ENCODE results near the gene SGIP1.

SGIP1 gene, protein sequence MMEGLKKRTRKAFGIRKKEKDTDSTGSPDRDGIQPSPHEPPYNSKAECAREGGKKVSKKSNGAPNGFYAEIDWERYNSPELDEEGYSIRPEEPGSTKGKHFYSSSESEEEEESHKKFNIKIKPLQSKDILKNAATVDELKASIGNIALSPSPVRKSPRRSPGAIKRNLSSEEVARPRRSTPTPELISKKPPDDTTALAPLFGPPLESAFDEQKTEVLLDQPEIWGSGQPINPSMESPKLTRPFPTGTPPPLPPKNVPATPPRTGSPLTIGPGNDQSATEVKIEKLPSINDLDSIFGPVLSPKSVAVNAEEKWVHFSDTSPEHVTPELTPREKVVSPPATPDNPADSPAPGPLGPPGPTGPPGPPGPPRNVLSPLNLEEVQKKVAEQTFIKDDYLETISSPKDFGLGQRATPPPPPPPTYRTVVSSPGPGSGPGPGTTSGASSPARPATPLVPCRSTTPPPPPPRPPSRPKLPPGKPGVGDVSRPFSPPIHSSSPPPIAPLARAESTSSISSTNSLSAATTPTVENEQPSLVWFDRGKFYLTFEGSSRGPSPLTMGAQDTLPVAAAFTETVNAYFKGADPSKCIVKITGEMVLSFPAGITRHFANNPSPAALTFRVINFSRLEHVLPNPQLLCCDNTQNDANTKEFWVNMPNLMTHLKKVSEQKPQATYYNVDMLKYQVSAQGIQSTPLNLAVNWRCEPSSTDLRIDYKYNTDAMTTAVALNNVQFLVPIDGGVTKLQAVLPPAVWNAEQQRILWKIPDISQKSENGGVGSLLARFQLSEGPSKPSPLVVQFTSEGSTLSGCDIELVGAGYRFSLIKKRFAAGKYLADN

DNA sequence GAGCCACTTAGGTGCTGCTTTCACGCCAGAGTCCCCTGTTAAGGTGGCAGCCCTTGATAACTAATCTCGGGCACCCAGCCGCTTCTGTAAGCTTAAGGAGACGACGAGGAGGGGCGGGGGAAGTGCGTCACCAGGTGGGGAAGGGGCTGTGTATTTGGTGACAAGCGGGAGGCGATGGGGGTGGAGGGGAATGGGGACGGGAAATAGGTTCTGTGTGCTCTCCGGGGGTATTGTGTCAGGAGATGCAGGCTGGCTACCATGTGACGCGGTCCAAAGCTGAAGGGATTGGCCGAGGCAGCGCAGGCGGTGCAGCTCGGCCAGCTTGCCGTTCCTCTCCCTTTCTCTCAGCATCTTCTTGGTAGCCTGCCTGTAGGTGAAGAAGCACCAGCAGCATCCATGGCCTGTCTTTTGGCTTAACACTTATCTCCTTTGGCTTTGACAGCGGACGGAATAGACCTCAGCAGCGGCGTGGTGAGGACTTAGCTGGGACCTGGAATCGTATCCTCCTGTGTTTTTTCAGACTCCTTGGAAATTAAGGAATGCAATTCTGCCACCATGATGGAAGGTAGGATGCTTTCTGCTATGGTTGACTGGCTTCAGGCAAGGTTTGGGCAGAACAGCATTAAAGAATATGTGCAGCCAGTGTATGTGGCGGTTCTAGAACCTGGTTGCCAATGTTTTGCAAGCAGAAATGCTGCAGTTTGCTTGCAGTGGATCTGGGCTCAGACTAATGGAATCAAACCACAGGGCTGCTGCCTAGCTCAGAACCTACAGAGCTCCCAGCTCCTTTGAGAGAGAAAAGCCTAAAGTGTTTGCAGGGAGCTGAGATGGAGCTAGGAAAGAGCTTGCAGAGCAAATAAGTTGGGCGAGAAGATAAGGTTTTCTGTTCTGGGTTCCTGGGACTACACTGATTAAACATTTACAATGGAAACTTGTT, at the start of gene SGIP1:
Gene SGIP1, plus strand, starts transcription at position 350 of the 937 bp plus-strand sequence. Its CDS starts 206 bp downstream, at position 556.
- no peak for DNase-seq

DNA sequence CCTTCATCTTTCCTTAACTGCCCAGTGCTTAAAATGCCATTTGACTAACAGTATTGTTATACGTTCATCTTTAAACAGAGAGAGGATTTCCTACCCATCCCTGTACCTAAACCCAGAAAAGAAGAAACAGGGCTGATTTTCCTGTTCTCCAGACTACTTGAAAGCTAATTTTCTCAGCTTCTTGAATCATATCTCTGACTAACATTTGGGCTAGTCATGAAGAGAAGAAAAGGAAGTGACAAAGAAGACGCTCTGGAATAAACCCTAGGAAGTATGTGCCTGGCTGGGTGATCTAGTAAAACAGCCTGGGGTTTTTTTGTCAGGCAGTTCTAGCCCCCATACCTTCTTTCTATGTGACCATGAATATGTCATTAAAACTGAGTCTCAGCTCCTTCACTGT, 44.8 kb upstream of the SGIP1 start:
- no peak for DNase-seq

DNA sequence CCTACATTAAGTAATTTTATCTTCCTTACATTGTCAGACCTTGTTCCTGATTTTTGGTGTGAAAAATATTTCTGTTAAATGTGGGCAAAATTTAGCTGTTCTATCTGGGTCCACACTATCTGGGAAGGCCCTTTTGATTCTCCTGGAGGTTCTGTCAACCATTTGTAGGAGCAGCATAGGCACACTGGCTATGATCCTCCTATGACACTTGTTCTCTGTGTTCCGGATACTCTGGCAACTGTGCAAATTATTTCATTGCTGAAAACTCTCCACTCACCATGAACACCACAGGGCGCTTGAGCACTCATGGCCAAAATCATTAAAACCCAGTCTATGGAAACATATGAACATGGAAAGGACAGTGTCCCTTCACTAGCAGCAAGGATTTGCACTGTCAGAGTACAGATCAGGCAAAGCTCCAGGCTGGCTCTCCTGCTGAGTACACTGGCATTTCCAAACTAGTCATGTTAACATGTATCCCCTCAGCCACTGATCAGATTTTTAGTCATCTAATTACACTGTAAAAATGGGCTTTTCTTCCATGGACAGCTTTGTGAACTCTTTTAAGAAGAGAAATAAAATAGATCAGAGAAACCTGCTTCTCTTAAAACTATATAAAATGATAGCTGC, 43.9 kb upstream of the SGIP1 start:
- DNase-seq: no peak

DNA sequence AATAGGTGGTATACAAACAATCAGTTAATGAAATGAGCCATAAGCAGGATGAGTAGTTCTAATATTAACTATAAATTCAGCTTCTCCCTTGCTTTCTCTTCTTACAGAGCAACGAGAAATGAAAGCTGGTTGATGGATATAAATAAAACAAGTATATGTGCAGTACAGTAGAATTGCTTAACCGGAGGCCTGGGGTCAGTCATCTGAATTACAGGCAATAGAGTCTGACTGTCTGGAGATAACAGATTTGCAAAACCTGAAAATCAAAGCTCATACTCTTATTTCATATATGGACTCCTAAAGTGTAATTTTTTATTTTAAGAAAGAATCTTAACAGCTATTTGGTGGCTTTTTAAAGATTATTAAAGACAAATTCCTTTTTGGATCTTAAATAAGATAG, 43.1 kb upstream of the SGIP1 start:
- no peak for DNase-seq

DNA sequence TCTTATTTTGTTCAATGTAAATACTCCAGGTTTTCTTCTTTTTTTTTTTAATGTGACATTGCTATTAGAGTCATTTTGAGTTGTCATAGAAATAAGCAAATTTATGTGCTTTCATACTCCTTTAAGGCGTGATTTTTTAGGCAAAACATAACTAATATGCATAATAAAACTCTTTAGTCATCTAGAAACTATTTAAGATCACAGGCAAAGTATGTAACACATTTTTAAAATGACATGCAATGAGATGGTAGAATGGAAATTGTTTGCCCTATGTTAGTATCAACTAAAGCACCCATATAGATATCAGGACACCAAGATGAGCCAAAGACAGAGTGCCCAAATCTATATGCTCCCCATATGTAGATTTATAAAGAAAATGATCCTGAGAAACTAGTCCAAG, 41.5 kb upstream of the SGIP1 start:
- DNase-seq: no peak

DNA sequence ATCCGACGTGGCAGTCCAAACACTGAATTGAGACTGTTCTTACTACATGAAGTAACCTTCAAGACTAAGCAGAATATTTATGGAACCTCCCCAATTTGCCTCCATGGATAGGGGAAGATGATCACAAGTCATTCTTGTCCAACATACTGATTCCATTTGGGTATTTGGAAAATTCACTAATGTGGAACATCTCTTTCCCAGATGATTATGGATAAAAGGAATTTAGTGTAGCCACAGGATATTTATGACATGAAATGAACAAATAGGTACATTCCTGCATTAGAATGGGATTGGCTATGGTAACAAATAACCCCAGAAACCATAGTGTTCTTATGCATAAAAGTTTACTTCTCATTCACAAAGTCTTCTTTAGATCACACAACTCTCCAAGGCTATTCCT, 40.2 kb upstream of the SGIP1 start:
- DNase-seq: no peak

DNA sequence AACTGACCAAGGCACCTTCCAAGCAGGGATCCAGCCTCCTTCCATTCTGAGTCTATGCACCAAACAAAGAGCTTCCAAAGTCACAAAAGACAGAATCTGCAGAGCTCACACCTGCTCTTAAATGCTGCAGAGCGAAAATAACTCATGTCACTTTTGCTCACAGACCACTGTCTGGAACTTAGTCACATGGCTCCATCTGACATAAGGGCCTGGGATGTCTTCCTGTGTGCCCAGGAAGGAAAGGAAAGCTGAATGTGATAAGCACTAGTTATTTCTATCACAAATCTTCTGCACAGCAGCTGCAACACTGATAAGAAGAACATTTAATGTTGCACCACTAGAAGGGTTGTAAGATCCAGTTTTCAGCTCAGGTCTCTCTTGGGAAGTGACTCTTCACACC, 39.5 kb upstream of the SGIP1 start:
- no peak for DNase-seq

DNA sequence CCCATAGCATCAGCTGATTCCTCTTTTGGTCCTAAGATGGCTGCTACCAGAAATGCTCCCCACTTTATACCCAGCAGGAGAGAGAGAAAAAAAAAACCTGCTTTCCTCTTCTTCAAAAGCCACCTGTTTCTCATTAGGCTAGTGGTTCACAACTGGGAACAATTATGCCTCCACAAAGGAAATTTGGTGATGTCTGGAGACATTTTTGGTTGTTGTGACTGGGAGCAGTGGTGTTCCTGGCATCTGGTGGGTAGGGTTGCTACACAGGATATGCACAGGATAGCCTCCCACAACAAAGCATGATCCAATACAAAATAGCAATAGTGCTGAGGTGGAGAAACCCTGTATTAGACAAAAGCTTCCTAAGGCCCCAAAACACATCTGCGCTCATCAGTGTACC, 38.5 kb upstream of the SGIP1 start:
- no peak for DNase-seq

DNA sequence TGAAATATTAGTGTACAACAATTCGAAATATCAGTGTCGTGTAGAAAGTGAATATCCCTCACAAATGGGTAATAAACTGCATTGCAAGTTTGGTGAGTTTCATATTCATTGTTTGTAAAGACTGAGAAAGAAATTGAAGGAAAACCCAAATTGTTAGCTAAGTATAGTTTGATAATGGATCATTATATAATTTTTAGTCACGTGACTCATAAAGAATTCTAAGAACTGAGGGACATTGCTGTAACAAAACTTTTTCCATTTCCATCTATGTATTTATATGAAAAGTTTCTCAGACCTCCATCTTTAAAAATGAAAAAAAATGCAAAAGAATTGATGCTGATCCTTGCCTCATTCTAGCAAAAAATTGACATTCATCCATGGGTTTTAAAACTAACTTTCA, 36.0 kb upstream of the SGIP1 start:
- no peak for DNase-seq

DNA sequence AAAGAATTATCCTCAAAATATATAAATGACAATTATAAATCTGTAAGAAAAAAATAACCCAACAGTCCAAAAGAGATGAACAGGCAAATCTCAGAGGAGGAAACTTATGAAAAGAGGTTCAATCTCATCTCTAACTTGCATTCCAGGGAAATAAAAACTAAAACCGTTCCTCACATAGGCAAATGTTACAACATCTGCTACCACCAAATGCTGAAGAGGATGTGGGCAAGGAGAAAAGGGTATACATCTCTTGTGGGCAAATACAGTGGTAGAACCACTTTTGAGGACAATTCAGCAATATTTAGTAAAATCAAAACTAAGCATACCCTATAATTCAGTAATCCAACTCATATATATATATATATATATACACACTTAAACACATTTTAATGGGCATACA, 33.7 kb upstream of the SGIP1 start:
- DNase-seq: no peak

DNA sequence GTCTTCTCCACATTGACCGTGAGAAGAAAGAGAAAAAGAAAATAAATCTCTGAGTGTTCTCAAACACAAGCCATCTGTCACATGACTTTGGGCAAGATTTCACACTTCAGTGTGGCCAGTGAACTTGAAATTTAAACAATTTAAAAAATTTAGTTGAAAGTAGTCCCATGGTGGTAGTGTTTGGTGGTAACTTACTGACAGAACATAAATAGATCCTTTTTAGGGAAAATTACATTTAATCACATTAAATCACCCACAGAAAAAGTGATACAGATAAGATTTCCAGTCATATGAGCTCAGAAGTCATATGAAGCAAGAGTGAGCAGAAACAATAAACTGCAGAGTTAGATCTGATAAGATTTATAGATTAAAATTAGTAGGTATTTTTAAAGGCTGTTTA, 31.9 kb upstream of the SGIP1 start:
- no peak for DNase-seq

DNA sequence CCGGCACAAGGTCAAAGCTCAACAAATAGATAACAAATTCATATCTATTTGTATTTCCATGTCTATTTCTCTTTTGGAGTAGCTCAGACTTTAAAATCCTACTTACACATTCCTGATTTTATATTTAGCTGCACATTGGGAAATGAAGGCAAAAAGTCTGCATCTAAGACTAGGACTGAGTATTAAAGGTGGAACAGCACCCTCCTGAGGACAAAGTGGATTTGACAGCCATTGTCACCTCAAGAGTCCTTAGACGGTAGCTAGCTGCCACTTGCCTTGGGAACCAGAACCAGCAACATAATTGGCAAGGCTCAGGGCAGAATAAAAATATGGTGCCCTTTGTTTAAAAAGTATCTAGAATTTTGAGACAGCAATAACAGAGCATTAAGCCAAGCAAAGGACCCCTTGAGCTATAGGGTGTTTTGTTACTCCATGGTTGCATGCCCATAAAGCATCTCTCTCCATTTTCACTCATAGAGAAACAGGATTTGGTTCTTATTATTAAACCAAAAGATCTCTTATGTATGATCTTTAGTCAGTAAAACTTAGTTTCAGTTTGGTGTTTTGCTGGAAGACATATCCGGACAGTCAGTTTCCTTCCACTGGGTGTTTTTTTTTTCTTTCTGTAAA, 30.0 kb upstream of the SGIP1 start:
- peak; percentile 34 to 35 for DNase-seq

DNA sequence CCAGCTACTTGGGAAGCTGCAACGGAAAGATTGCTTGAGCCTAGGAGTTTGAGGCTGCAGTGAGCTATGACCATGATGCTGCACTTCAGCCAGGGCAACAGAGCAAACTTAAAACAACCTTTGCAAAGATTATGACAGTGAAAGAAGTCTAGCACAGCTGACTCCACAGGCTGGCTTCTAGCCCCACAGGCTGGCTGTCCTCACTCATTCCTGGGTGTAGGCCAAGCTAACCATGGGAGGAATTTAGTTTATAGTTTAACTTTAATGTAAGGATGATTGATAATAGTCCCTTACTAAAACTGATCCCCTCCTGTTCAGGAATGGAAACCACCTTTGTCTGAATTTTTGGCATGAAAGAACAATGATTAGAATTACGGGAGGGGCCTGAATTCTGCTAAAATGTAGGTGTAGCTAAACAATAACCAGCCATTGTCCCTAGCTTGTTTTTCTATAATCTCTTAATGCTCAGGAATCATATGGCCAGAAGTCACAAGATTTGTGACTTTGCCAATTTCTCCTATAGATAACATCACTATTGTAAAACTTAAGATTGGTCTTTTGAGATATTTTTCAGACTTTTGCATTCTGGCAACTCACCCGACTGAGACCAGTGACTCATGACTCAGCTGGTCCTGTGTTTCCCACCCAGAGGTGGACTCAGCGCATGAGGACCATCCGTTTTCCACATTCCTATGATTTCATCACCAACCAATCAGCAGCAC, 28.1 kb upstream of the SGIP1 start:
- DNase-seq: no peak

DNA sequence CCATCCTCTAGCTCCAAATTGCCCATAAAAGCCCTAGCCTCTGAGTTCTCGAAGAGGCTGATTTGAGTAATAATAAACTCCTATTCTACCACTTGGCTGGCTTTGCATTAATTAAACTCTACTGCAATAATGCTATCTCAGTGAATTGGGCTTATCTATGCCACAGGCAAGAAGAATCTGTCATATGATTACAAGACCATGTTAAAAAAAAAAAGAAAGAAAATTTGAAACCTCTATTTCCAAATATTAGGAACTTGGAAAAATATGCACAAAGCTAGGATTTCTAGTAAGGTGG, 27.6 kb upstream of the SGIP1 start:
- DNase-seq: no peak

DNA sequence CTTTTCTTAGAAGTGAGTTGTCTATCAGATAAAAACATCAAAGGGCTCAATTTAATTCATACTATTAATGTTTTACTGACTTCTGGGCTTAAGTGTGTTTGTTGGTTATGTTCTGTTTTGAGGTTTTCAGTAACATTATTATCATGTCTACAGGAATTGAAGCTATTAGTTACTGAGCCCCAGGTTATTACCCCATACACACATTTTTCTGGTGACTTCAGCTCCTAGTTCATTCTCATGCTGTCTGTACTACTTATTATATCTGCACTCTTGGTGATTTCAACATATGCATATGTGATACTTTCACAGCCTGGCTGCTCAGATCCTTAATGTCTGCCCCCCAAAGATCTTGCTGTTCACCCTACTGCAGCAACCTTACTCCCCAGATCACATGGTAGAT, 27.0 kb upstream of the SGIP1 start:
- DNase-seq: no peak

DNA sequence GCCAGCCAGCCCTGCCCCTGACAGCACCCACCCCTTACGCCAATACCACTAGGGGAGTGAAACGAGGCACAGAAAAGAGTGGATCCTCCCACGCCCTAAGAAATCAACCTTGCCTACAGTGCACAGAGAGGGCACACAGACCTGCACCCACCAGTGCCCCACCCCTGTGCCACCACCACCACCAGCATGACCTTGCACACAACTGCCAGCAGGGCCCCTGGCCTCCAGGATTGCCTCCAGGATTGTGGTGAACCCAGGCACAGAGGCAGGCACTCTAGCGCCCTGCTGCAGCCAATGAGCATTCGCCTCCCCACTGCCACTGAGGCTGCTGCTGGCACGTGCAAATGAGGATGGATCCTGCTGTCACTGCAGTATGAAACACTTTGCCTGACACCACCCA, 23.5 kb upstream of the SGIP1 start:
- DNase-seq: no peak

DNA sequence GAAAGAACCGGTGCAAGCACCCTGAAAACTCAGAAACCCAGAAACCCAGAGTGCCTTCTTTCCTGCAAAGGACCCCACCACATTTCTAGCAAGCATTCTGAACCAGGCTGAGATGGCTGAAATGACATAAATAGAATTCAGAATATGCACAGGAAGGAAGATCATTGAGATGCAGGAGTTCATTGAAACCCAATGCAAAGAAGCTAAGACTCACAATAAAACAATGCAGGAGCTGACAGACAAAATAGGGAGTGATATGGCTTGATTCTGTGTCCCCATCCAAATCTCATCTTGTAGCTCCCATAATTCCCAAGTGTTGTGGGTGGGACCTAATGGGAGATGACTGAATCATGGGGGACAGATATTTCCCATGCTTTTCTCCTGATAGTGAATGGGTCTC, 22.8 kb upstream of the SGIP1 start:
- no peak for DNase-seq

DNA sequence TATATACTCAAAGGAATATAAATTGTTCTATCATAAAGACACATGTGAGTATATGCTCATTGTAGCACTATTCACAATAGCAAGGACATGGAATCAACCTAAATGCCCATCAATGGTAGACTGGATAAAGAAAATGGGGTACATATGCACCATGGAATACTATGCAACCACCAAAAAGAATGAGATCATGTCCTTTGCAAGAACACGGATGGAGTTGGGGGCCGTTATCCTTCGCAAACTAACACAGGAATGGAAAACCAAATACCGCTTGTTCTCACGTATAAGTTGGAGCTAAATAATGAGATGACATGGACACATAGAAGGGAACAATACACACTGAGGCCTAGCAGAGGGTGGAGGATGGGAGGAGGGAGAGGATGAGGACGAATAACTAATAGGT, 16.0 kb upstream of the SGIP1 start:
- no peak for DNase-seq

DNA sequence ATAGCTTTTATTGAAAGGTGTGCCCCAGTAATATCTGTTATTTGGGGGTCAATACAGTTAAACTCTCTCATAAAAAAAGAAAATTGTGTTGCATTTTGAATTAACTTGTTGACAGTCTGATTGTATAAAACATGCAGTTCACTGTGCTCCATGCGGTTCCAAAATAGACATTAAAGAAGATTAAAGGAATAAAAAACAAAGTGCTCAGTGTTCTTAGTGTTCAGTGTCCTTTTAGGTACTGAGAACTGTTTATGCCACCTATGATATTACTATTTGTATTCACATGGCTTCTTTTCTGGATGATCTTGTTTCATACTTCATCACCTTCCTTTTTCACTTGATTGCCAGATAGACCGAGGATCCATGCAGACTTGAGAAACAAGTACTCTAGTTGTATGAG, 15.3 kb upstream of the SGIP1 start:
- no peak for DNase-seq

DNA sequence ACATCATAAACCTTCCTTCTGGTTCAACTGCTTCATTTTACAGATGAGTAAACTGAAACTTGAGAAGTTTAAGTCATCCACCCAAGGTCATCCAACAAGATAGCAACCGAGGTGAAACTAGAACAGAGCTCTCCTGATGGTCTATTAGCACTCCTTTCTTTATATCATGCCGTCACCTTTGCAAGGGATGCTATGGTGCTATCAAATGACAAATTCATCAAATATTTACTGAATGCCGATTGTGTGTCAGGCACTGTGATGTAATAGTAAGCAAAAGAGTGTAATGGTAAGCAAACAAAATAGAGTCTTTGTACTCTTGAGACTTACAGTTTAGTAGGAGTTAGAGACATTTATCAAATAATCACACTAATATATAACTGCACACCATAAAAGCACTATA, 14.0 kb upstream of the SGIP1 start:
- DNase-seq: no peak

DNA sequence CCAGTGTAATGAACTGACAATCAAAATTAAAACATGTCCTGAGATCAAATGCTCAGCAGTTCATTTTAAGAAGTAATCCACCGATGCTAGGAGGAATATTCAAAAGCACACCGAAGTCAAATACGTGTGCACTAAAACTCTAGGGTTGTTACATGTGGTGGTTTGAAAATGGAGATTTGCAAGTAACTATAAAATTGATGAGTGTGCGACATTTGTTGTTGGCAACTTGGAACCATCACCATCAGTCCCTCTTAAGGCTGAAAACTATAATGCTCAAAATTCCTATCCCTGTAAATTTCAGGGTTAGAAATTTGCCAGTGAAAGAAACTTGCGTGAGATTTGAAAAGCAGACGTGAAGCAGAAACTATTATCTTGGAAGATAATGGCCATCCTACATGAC, 13.3 kb upstream of the SGIP1 start:
- no peak for DNase-seq
